Astrocyte (in vitro differentiated cells and primary cell): Measurements from ENCODE around the gene PELI3. TPM values are rescaled to one million over a fixed set of nuclear protein-coding genes. Genes with fewer than 3 reads are reported as not detected.
"Not testable (repeated sequence)": the region's sequence is repeated elsewhere in the genome, so short reads cannot be mapped to it uniquely, and the experiment has no call there.

Source experiments
- DNase-seq: peaks from one replicate; pipeline ENCODE4 v3.0.0-alpha.2; 2010; ENCODE audit warnings: low read depth
- FAIRE-seq: peaks from 2 replicates; lab custom pipeline; 2011; peaks lifted over from hg19 to GRCh38; lab: Jason Lieb, UNC
- H2AFZ ChIP-seq: 2 replicates; pipeline ENCODE4 v1.6.0; 2012; ENCODE audit warnings: low read depth, low read length, inconsistent platforms
- H3K27ac ChIP-seq: 2 replicates; pipeline ENCODE4 v1.5.1; 2011; ENCODE audit warnings: low read depth, low read length, inconsistent platforms
- H3K27me3 ChIP-seq: 2 replicates; pipeline ENCODE4 v1.6.0; 2011; ENCODE audit warnings: low read length, inconsistent platforms; ENCODE audit not compliant: insufficient read depth
- H3K36me3 ChIP-seq: 2 replicates; pipeline ENCODE4 v1.5.1; 2011; ENCODE audit warnings: low read length, inconsistent platforms; ENCODE audit not compliant: insufficient read depth
- H3K4me1 ChIP-seq: 2 replicates; pipeline ENCODE4 v1.5.1; 2011; ENCODE audit warnings: low read length, inconsistent platforms; ENCODE audit not compliant: insufficient read depth
- H3K4me2 ChIP-seq: 2 replicates; pipeline ENCODE4 v1.6.0; 2012; ENCODE audit warnings: low read length, inconsistent platforms
- H3K4me3 ChIP-seq: 2 replicates; pipeline ENCODE4 v1.5.1; 2011; ENCODE audit warnings: low read depth, mild to moderate bottlenecking, low read length, inconsistent platforms; ENCODE audit not compliant: insufficient read depth
- H3K79me2 ChIP-seq: 2 replicates; pipeline ENCODE4 v1.6.0; 2012; ENCODE audit warnings: mild to moderate bottlenecking, low read length, inconsistent platforms; ENCODE audit not compliant: insufficient read depth
- H3K9ac ChIP-seq: 2 replicates; pipeline ENCODE4 v1.6.0; 2012; ENCODE audit warnings: mild to moderate bottlenecking, low read length, inconsistent platforms
- H3K9me3 ChIP-seq: 2 replicates; pipeline ENCODE4 v1.5.1; 2012; ENCODE audit warnings: low read depth, mild to moderate bottlenecking, low read length, inconsistent platforms; ENCODE audit not compliant: insufficient read depth
- H4K20me1 ChIP-seq: 2 replicates; pipeline ENCODE4 v1.6.0; 2012; ENCODE audit warnings: low read length, inconsistent platforms; ENCODE audit not compliant: insufficient read depth
- H3K27ac Mint-ChIP-seq: one replicate; pipeline ENCODE4 v1.8.0; 2021; ENCODE audit warnings: mild to moderate bottlenecking, mixed read lengths; ENCODE audit not compliant: unreplicated experiment
- H3K27me3 Mint-ChIP-seq: one replicate; pipeline ENCODE4 v1.8.0; 2021; ENCODE audit warnings: low read depth, mixed read lengths; ENCODE audit not compliant: unreplicated experiment
- H3K36me3 Mint-ChIP-seq: one replicate; pipeline ENCODE4 v1.8.0; 2021; ENCODE audit warnings: low read depth, mixed read lengths; ENCODE audit not compliant: unreplicated experiment
- H3K4me1 Mint-ChIP-seq: one replicate; pipeline ENCODE4 v1.8.0; 2021; ENCODE audit warnings: low read depth, mixed read lengths; ENCODE audit not compliant: unreplicated experiment
- H3K4me3 Mint-ChIP-seq: one replicate; pipeline ENCODE4 v1.8.0; 2021; ENCODE audit warnings: mild to moderate bottlenecking, moderate library complexity, mixed read lengths; ENCODE audit not compliant: unreplicated experiment
- H3K9me3 Mint-ChIP-seq: one replicate; pipeline ENCODE4 v1.8.0; 2021; ENCODE audit warnings: mild to moderate bottlenecking, mixed read lengths; ENCODE audit not compliant: unreplicated experiment
- EZH2 ChIP-seq: IDR thresholded peaks from 2 replicates; pipeline ENCODE4 v1.6.1; 2012; ENCODE audit warnings: mild to moderate bottlenecking, low read length, inconsistent platforms; ENCODE audit not compliant: insufficient read depth
- total RNA-seq: library from RNA; stranded (reverse); gene quantifications from 2 replicates; pipeline ENCODE4 v1.2.1, GENCODE V29; 2021
- TF ChIP-seq, protein P1 (sequence below): IDR thresholded peaks from 2 replicates; pipeline ENCODE4 v1.5.1; 2011; ENCODE audit warnings: low read depth, mild to moderate bottlenecking, inconsistent platforms, low read length, moderate library complexity; ENCODE audit not compliant: insufficient read depth

Gene PELI3
- total RNA-seq, 1 donor from 2014 or later = 4.6 TPM

DNA sequence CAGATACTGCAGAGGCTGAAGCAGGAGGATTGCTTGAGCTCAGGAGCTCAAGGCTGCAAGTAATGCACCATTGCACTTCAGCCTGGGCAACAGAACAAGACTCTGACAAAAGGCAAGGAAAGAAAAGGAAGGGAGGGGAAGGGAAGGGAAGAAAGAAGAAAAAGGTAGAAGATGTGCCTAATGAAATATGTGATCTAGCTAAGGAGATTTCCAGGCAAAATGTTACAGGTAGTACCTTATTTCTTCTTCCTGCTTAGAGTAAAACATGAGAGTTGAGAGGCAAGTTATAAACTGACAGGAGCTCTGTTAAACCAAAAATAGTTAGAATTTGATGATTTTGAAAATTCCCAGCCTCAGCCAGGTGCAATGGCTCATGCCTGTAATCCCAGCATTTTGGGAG lies 4.7 kb upstream of the PELI3 start:
- H3K4me1 Mint-ChIP-seq = peaks cover 3% of the 10 kb centered on the region
- peaks cover 5% of the 10 kb centered on the region for H3K36me3 Mint-ChIP-seq
- no peak overlapping the region for H3K4me2 ChIP-seq
- H3K4me3 ChIP-seq = no peak overlapping the region
- H3K27ac ChIP-seq = no peak overlapping the region
- peaks cover 4% of the 10 kb centered on the region for H3K4me1 ChIP-seq
- H3K36me3 ChIP-seq = no peaks in the 10 kb centered on the region
- H3K9me3 Mint-ChIP-seq = peaks cover 2% of the 10 kb centered on the region
- no peak for DNase-seq
- H3K27ac Mint-ChIP-seq = no peak overlapping the region
- H4K20me1 ChIP-seq = no peaks in the 10 kb centered on the region
- no peak for FAIRE-seq
- no peaks in the 10 kb centered on the region for H3K9me3 ChIP-seq
- no peak overlapping the region for H2AFZ ChIP-seq
- H3K9ac ChIP-seq = no peak overlapping the region
- H3K27me3 Mint-ChIP-seq = peaks cover 9% of the 10 kb centered on the region
- TF ChIP-seq, protein P1, sequence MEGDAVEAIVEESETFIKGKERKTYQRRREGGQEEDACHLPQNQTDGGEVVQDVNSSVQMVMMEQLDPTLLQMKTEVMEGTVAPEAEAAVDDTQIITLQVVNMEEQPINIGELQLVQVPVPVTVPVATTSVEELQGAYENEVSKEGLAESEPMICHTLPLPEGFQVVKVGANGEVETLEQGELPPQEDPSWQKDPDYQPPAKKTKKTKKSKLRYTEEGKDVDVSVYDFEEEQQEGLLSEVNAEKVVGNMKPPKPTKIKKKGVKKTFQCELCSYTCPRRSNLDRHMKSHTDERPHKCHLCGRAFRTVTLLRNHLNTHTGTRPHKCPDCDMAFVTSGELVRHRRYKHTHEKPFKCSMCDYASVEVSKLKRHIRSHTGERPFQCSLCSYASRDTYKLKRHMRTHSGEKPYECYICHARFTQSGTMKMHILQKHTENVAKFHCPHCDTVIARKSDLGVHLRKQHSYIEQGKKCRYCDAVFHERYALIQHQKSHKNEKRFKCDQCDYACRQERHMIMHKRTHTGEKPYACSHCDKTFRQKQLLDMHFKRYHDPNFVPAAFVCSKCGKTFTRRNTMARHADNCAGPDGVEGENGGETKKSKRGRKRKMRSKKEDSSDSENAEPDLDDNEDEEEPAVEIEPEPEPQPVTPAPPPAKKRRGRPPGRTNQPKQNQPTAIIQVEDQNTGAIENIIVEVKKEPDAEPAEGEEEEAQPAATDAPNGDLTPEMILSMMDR = no peak
- H3K4me3 Mint-ChIP-seq = no peak overlapping the region
- no peaks in the 10 kb centered on the region for H3K79me2 ChIP-seq
- H3K27me3 ChIP-seq = no peaks in the 10 kb centered on the region

DNA sequence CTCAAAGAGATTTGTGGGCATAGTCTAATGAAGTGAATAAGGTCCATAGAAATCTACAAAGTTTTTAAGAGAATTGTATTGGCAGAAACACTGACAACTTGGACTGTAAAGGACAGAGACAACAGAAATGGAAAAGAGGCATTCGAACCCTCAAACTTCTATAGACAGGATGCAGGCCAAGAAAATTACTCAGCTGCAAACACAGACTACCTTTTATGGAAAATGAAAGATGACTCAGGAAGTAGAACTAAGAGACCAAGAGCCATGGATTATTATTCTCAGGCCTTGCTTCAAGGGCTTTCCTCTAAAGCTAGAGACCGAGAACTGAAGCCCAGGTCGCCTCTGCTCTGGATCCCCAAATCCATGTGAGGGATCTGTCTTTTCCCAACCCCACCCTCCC lies 3.8 kb upstream of the PELI3 start:
- Histone ChIP-seq H3K79me2 (no peaks in the 10 kb centered on the region), H2AFZ (no peak overlapping the region), H3K4me2 (no peak overlapping the region), H3K9me3 (no peaks in the 10 kb centered on the region), H3K27ac (no peak overlapping the region), H3K4me3 (no peak overlapping the region), H4K20me1 (peaks cover 5% of the 10 kb centered on the region), H3K36me3 (no peaks in the 10 kb centered on the region), H3K9ac (no peak overlapping the region), H3K27me3 (no peaks in the 10 kb centered on the region), H3K4me1 (peaks cover 10% of the 10 kb centered on the region)
- peaks cover 2% of the 10 kb centered on the region for H3K9me3 Mint-ChIP-seq
- DNase-seq = no peak
- H3K27ac Mint-ChIP-seq = peak overlapping the region; percentile 19
- H3K4me1 Mint-ChIP-seq = peaks cover 3% of the 10 kb centered on the region
- no peak for TF ChIP-seq EZH2
- TF ChIP-seq, protein P1 = no peak
- H3K36me3 Mint-ChIP-seq = peaks cover 5% of the 10 kb centered on the region
- peaks cover 9% of the 10 kb centered on the region for H3K27me3 Mint-ChIP-seq
- no peak overlapping the region for H3K4me3 Mint-ChIP-seq
- no peak for FAIRE-seq

DNA sequence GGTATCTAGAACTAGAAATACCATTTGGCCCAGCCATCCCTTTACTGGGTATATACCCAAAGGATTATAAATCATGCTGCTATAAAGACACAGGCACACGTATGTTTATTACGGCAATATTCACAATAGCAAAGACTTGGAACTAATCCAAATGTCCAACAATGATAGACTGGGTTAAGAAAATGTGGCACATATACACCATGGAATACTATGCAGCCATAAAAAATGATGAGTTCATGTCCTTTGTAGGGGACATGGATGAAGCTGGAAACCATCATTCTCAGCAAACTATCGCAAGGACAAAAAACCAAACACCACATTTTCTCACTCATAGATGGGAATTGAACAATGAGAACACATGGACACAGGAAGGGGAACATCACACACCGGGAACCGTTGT lies 2.6 kb upstream of the PELI3 start:
- not testable (repeated sequence) for H3K27ac ChIP-seq, H3K27ac Mint-ChIP-seq, H3K4me2 ChIP-seq, H3K27me3 Mint-ChIP-seq, DNase-seq, H3K36me3 ChIP-seq, H4K20me1 ChIP-seq, H3K9ac ChIP-seq, FAIRE-seq, H3K4me3 Mint-ChIP-seq, H3K4me1 ChIP-seq, H3K27me3 ChIP-seq, H3K4me3 ChIP-seq, H3K9me3 ChIP-seq, H3K9me3 Mint-ChIP-seq, H3K36me3 Mint-ChIP-seq, H3K79me2 ChIP-seq, H3K4me1 Mint-ChIP-seq, H2AFZ ChIP-seq
